ENCODE data around the gene RGS7.
"Not testable (repeated sequence)": the region's sequence is repeated elsewhere in the genome, so short reads cannot be mapped to it uniquely, and the experiment has no call there.

The RGS7 gene

GRCh38 chr1:240976685-240977084 lies 380.3 kb downstream of the RGS7 start:
- no peak for DNase-seq (ENCODE audit: low spot score)

GRCh38 chr1:240973875-240974274 lies 383.1 kb downstream of the RGS7 start:
- no peak for DNase-seq (ENCODE audit: low spot score)

GRCh38 chr1:240972059-240972458 lies 384.9 kb downstream of the RGS7 start:
- DNase-seq (ENCODE audit: low spot score) = not testable (repeated sequence)

GRCh38 chr1:240970253-240970652 lies 386.8 kb downstream of the RGS7 start:
- no peak for DNase-seq (ENCODE audit: low spot score)

GRCh38 chr1:240968864-240969263 lies 388.1 kb downstream of the RGS7 start:
- no peak for DNase-seq (ENCODE audit: low spot score)

GRCh38 chr1:240967070-240967724 lies 389.8 kb downstream of the RGS7 start:
- DNase-seq (ENCODE audit: low spot score) = no peak

- DNase-seq (ENCODE audit: low spot score) = no peak
These were observed 391.4 kb downstream of the RGS7 start for GRCh38 chr1:240965581-240966091.

- no peak for DNase-seq (ENCODE audit: low spot score)
These were observed 394.9 kb downstream of the RGS7 start for GRCh38 chr1:240962086-240962485.

- no peak for DNase-seq (ENCODE audit: low spot score)
These were observed 400.6 kb downstream of the RGS7 start for GRCh38 chr1:240956424-240956823.

- no peak for DNase-seq (ENCODE audit: low spot score)
These were observed 401.0 kb downstream of the RGS7 start for GRCh38 chr1:240956020-240956419.

GRCh38 chr1:240947438-240948224 lies 409.4 kb downstream of the RGS7 start:
- DNase-seq (ENCODE audit: low spot score) = no peak

GRCh38 chr1:240946926-240947325 lies 410.1 kb downstream of the RGS7 start:
- DNase-seq (ENCODE audit: low spot score) = peak; percentile 29

- no peak for DNase-seq (ENCODE audit: low spot score)
These were observed 414.1 kb downstream of the RGS7 start for GRCh38 chr1:240942901-240943300.

GRCh38 chr1:240941701-240942370 lies 415.2 kb downstream of the RGS7 start:
- no peak for DNase-seq (ENCODE audit: low spot score)

GRCh38 chr1:240936911-240937668 lies 419.9 kb downstream of the RGS7 start:
- no peak for DNase-seq (ENCODE audit: low spot score)

- no peak for DNase-seq (ENCODE audit: low spot score)
These were observed 421.1 kb downstream of the RGS7 start for GRCh38 chr1:240935920-240936319.

- DNase-seq (ENCODE audit: low spot score) = no peak
These were observed 426.0 kb downstream of the RGS7 start for GRCh38 chr1:240931031-240931430.

GRCh38 chr1:240928265-240928664 lies 428.7 kb downstream of the RGS7 start:
- no peak for DNase-seq (ENCODE audit: low spot score)

- DNase-seq (ENCODE audit: low spot score) = no peak
These were observed 429.2 kb downstream of the RGS7 start for GRCh38 chr1:240927821-240928220.

GRCh38 chr1:240925273-240925672 lies 431.7 kb downstream of the RGS7 start:
- no peak for DNase-seq (ENCODE audit: low spot score)

GRCh38 chr1:240917976-240918375 lies 439.0 kb downstream of the RGS7 start:
- no peak for DNase-seq (ENCODE audit: low spot score)

- DNase-seq (ENCODE audit: low spot score) = no peak
These were observed 442.5 kb downstream of the RGS7 start for GRCh38 chr1:240914506-240914905.
